Neural progenitor cell (in vitro differentiated cells): ENCODE data around the gene C2orf74. TPM values are rescaled to one million over a fixed set of nuclear protein-coding genes. Genes with fewer than 3 reads are reported as not detected.

ENCODE experiments used
- DNase-seq: peaks from one replicate; pipeline ENCODE4 v3.0.0-alpha.2; 2016; ENCODE audit warnings: low spot score
- H2AFZ ChIP-seq: fragments of 200-600 bp; sonication (generic); replicated peaks from 2 replicates; pipeline ENCODE4 v1.6.1; 2016; ENCODE audit warnings: antibody characterized with exemption
- H3F3A ChIP-seq: fragments of 200-600 bp; sonication (generic); 2 replicates; pipeline ENCODE4 v1.6.1; 2016; ENCODE audit warnings: antibody characterized with exemption, low read depth
- H3K27ac ChIP-seq: fragments of 200-600 bp; sonication (generic); 2 replicates; pipeline ENCODE4 v1.5.1; 2016; ENCODE audit warnings: mild to moderate bottlenecking
- H3K27me3 ChIP-seq: fragments of 200-600 bp; sonication (generic); 2 replicates; pipeline ENCODE4 v1.6.1; 2016; ENCODE audit warnings: mild to moderate bottlenecking, moderate library complexity
- H3K36me3 ChIP-seq: fragments of 200-600 bp; sonication (generic); 2 replicates; pipeline ENCODE4 v1.5.1; 2016
- H3K4me1 ChIP-seq: fragments of 200-600 bp; sonication (generic); 2 replicates; pipeline ENCODE4 v1.6.1; 2016; ENCODE audit warnings: mixed run types
- H3K4me2 ChIP-seq: fragments of 200-600 bp; sonication (generic); 2 replicates; pipeline ENCODE4 v1.6.1; 2016
- H3K4me3 ChIP-seq: fragments of 200-600 bp; sonication (generic); 2 replicates; pipeline ENCODE4 v1.5.1; 2016
- H3K79me2 ChIP-seq: fragments of 200-600 bp; sonication (generic); 2 replicates; pipeline ENCODE4 v1.6.1; 2016; ENCODE audit warnings: low read depth
- H3K9ac ChIP-seq: fragments of 200-600 bp; sonication (generic); 2 replicates; pipeline ENCODE4 v1.6.1; 2016
- H3K9me3 ChIP-seq: fragments of 200-600 bp; sonication (generic); 2 replicates; pipeline ENCODE4 v1.5.1; 2016; ENCODE audit warnings: low read depth
- H4K20me1 ChIP-seq: fragments of 200-600 bp; sonication (generic); 2 replicates; pipeline ENCODE4 v1.6.1; 2016; ENCODE audit warnings: low read depth
- H3K27ac Mint-ChIP-seq: 3 replicates; pipeline ENCODE4 v1.8.0; 2021; ENCODE audit warnings: mixed read lengths
- H3K27me3 Mint-ChIP-seq: 2 replicates; pipeline ENCODE4 v1.8.0; 2022; ENCODE audit warnings: low read depth, mild to moderate bottlenecking, inconsistent platforms, moderate library complexity, mixed read lengths; ENCODE audit not compliant: insufficient read depth
- H3K36me3 Mint-ChIP-seq: 3 replicates; pipeline ENCODE4 v1.8.0; 2021; ENCODE audit warnings: mixed read lengths
- H3K4me1 Mint-ChIP-seq: 3 replicates; pipeline ENCODE4 v1.8.0; 2021; ENCODE audit warnings: mixed read lengths
- H3K4me3 Mint-ChIP-seq: 3 replicates; pipeline ENCODE4 v1.8.0; 2021; ENCODE audit warnings: mild to moderate bottlenecking, moderate library complexity, mixed read lengths
- H3K9me3 Mint-ChIP-seq: 3 replicates; pipeline ENCODE4 v1.8.0; 2020; ENCODE audit warnings: mixed read lengths
- EZH2 ChIP-seq: fragments of 200-600 bp; sonication (generic); IDR thresholded peaks from 2 replicates; pipeline ENCODE4 v1.6.1; 2017; ENCODE audit warnings: antibody characterized with exemption, mild to moderate bottlenecking, moderate library complexity
- EZH2phosphoT487 ChIP-seq: fragments of 200-600 bp; sonication (generic); IDR thresholded peaks from 2 replicates; pipeline ENCODE4 v1.6.1; 2017; ENCODE audit warnings: antibody characterized with exemption
- total RNA-seq: library from RNA; depleted of rRNA; stranded (reverse); fragments of >200 nt; gene quantifications from 2 replicates; pipeline ENCODE4 v1.2.3, GENCODE V29; 2015; ENCODE audit warnings: low replicate concordance
- TF ChIP-seq, protein P1 (sequence below): fragments of 200-600 bp; sonication (generic); IDR thresholded peaks from 2 replicates; pipeline ENCODE4 v1.5.1; 2017; ENCODE audit warnings: antibody characterized with exemption, mild to moderate bottlenecking

The C2orf74 gene
- total RNA-seq, 1 donor from 2014 or later: 20.9 TPM

DNA sequence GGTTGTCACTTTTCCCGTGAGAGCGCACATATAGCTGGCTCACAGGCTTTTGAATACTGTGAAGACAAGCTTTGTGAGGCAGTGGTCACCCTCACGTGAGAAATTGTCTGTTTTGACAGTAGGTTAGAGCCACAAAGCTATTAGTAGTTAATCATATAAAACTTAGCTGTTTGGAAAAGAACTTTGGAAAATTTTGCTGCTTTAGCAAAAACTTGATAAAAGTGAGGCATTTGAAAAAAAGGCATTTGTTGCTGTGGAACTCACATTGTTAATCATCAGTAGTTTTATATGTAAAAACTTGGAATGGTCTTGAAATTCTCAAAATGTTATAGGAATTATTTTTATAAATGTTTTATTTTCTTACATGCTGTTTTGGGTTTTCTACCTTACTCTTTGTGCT is 22.3 kb downstream of the C2orf74 start:
- H3K9ac ChIP-seq: no peak overlapping the region
- H3K36me3 ChIP-seq: peaks cover 22% of the 10 kb centered on the region
- H3K79me2 ChIP-seq: peaks cover 7% of the 10 kb centered on the region
- peaks cover 24% of the 10 kb centered on the region for H3K4me1 Mint-ChIP-seq
- peaks cover 9% of the 10 kb centered on the region for H3K4me1 ChIP-seq
- no peaks in the 10 kb centered on the region for H4K20me1 ChIP-seq
- H3K4me2 ChIP-seq: no peak overlapping the region
- no peaks in the 10 kb centered on the region for H3K27me3 ChIP-seq
- peaks cover 7% of the 10 kb centered on the region for H3K27me3 Mint-ChIP-seq
- no peak overlapping the region for H3K4me3 Mint-ChIP-seq
- H3K36me3 Mint-ChIP-seq: peaks cover 72% of the 10 kb centered on the region
- no peak overlapping the region for H2AFZ ChIP-seq
- no peak for DNase-seq
- peaks cover 11% of the 10 kb centered on the region for H3F3A ChIP-seq
- H3K9me3 Mint-ChIP-seq: no peaks in the 10 kb centered on the region
- no peak overlapping the region for H3K4me3 ChIP-seq
- no peak for TF ChIP-seq EZH2
- TF ChIP-seq, protein P1, sequence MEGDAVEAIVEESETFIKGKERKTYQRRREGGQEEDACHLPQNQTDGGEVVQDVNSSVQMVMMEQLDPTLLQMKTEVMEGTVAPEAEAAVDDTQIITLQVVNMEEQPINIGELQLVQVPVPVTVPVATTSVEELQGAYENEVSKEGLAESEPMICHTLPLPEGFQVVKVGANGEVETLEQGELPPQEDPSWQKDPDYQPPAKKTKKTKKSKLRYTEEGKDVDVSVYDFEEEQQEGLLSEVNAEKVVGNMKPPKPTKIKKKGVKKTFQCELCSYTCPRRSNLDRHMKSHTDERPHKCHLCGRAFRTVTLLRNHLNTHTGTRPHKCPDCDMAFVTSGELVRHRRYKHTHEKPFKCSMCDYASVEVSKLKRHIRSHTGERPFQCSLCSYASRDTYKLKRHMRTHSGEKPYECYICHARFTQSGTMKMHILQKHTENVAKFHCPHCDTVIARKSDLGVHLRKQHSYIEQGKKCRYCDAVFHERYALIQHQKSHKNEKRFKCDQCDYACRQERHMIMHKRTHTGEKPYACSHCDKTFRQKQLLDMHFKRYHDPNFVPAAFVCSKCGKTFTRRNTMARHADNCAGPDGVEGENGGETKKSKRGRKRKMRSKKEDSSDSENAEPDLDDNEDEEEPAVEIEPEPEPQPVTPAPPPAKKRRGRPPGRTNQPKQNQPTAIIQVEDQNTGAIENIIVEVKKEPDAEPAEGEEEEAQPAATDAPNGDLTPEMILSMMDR: no peak
- TF ChIP-seq EZH2phosphoT487: no peak
- H3K27ac ChIP-seq: no peak overlapping the region
- no peak overlapping the region for H3K27ac Mint-ChIP-seq
- no peaks in the 10 kb centered on the region for H3K9me3 ChIP-seq

- no peaks in the 10 kb centered on the region for H3K9me3 ChIP-seq
- H2AFZ ChIP-seq: no peak overlapping the region
- Mint-ChIP-seq H3K27ac (no peak overlapping the region), H3K9me3 (no peaks in the 10 kb centered on the region), H3K27me3 (peaks cover 7% of the 10 kb centered on the region), H3K4me1 (peaks cover 15% of the 10 kb centered on the region), H3K4me3 (no peak overlapping the region), H3K36me3 (peaks cover 72% of the 10 kb centered on the region)
- no peak overlapping the region for H3K4me3 ChIP-seq
- no peak overlapping the region for H3K4me2 ChIP-seq
- peaks cover 4% of the 10 kb centered on the region for H3K79me2 ChIP-seq
- H3K27ac ChIP-seq: peak overlapping the region; percentile 31
- TF ChIP-seq EZH2phosphoT487 (no peak), EZH2 (no peak)
- TF ChIP-seq, protein P1: no peak
- H4K20me1 ChIP-seq: no peaks in the 10 kb centered on the region
- no peaks in the 10 kb centered on the region for H3K4me1 ChIP-seq
- peaks cover 11% of the 10 kb centered on the region for H3F3A ChIP-seq
- H3K36me3 ChIP-seq: peaks cover 31% of the 10 kb centered on the region
- H3K9ac ChIP-seq: no peak overlapping the region
- H3K27me3 ChIP-seq: no peaks in the 10 kb centered on the region
- peak; percentile 6 for DNase-seq
Observed at GRCh38 chr2:61185231-61185728, 23.3 kb downstream of the C2orf74 start.

DNA sequence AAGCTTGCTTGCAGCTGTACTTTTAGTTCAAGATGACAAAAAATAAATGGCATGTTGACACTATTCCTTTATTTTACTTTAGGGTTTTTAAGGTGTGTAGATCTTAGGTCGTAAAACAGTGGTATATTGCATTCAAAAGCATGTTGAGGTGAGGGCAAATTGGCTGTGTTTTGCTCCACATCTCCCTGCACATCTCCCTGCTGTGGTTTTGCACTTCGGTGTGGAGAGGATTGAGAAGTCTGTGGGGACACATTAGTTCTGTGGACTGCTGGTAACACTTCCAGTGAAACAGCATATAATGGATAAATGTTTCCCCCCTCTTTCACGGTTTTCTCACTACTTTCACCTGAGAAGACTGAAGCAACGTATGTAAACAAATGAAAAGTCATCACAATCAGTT is 25.1 kb downstream of the C2orf74 start:
- H3K36me3 Mint-ChIP-seq: peaks cover 62% of the 10 kb centered on the region
- TF ChIP-seq EZH2: no peak
- TF ChIP-seq, protein P1: no peak
- TF ChIP-seq EZH2phosphoT487: no peak

More for the DNA sequence above, 25.1 kb downstream of the C2orf74 start:
- Histone ChIP-seq H4K20me1 (no peaks in the 10 kb centered on the region), H3K27ac (no peak overlapping the region), H3K27me3 (no peaks in the 10 kb centered on the region), H3K79me2 (no peaks in the 10 kb centered on the region), H3K4me1 (no peaks in the 10 kb centered on the region), H3K36me3 (peaks cover 38% of the 10 kb centered on the region), H3K4me3 (no peak overlapping the region), H3K4me2 (no peak overlapping the region), H3K9me3 (no peaks in the 10 kb centered on the region), H2AFZ (no peak overlapping the region), H3F3A (peaks cover 16% of the 10 kb centered on the region), H3K9ac (no peak overlapping the region)
- H3K9me3 Mint-ChIP-seq: no peaks in the 10 kb centered on the region
- DNase-seq: no peak
- no peak overlapping the region for H3K27ac Mint-ChIP-seq
- H3K4me3 Mint-ChIP-seq: no peak overlapping the region
- peaks cover 3% of the 10 kb centered on the region for H3K4me1 Mint-ChIP-seq
- H3K27me3 Mint-ChIP-seq: peaks cover 9% of the 10 kb centered on the region
